Measurements from ENCODE around the gene NTS. TPM values are rescaled to one million over a fixed set of nuclear protein-coding genes. Genes with fewer than 3 reads are reported as not detected.

The NTS gene
- total and polyA plus RNA-seq, 2 of the 4 experiments (the other 2 are of a cell fraction) = not detected

- Histone ChIP-seq H3K23ac (ENCODE audit: low read depth, low read length) (no peak overlapping the region), H4K20me1 (ENCODE audit: insufficient read depth, low read length) (no peaks in the 10 kb centered on the region), H3K4me3 (ENCODE audit: insufficient read depth, low read depth, low read length) (no peak overlapping the region), H3K79me1 (ENCODE audit: low read depth in 1 of 2, low read length in 2 of 2) (no peaks in the 10 kb centered on the region), H2BK5ac (ENCODE audit: low read depth, low read length, poor library complexity, severe bottlenecking) (no peak overlapping the region), H3K27ac (ENCODE audit: insufficient read depth, low read length) (no peak overlapping the region), H2BK120ac (ENCODE audit: low read depth, low read length) (no peak overlapping the region), H3K18ac (ENCODE audit: low read depth, low read length) (no peak overlapping the region), H2AK5ac (ENCODE audit: low read depth, low read length) (no peak overlapping the region), H2AFZ (replicated peaks; ENCODE audit: low read length, poor library complexity) (no peak overlapping the region), H3K9me3 (ENCODE audit: control insufficient read depth, insufficient read depth, low read length) (no peaks in the 10 kb centered on the region), H2BK15ac (ENCODE audit: low read depth, low read length) (no peak overlapping the region), H2BK20ac (ENCODE audit: low read depth, low read length) (no peak overlapping the region), H3K14ac (replicated peaks; ENCODE audit: low read depth, low read length) (no peak overlapping the region), H3K27me3 (ENCODE audit: control insufficient read depth, insufficient read depth, low read length) (no peaks in the 10 kb centered on the region), H2AK9ac (replicated peaks; ENCODE audit: low read depth, low read length, poor library complexity) (no peak overlapping the region), H3K9ac (ENCODE audit: low read depth, low read length) (no peak overlapping the region), H4K91ac (ENCODE audit: insufficient read depth, low read depth, low read length) (no peak overlapping the region), H3K56ac (ENCODE audit: extremely low read depth, insufficient read depth, low read length) (no peak overlapping the region), H3K9me1 (ENCODE audit: insufficient read depth, low read length) (no peaks in the 10 kb centered on the region), H3K4ac (ENCODE audit: low read depth, low read length) (no peak overlapping the region), H4K8ac (ENCODE audit: low read depth in 2 of 2, low read length in 2 of 2) (no peak overlapping the region), H4K5ac (ENCODE audit: low read depth, low read length) (no peak overlapping the region), H3K4me1 (ENCODE audit: control insufficient read depth, insufficient read depth, low read length) (no peaks in the 10 kb centered on the region), H3K36me3 (ENCODE audit: control insufficient read depth, insufficient read depth, low read length) (no peaks in the 10 kb centered on the region), H3K4me2 (ENCODE audit: low read depth, low read length) (no peak overlapping the region)
- no peak for TF ChIP-seq MAZ (IDR thresholded peaks at IDR 0.05; ENCODE audit: borderline replicate concordance, low read depth, low read length)
- no peak for TF ChIP-seq CTCF (conservative IDR thresholded peaks at IDR 0.05; ENCODE audit: low read depth, low read length)
- TF ChIP-seq RFX5 (IDR thresholded peaks at IDR 0.05; ENCODE audit: low read depth, low read length) = no peak
- TF ChIP-seq POLR2A (IDR thresholded peaks at IDR 0.05; ENCODE audit: low read depth, low read length) = no peak
- no peak for TF ChIP-seq RAD21 (IDR thresholded peaks at IDR 0.05; ENCODE audit: low read length)
- no peak for TF ChIP-seq CEBPB (IDR thresholded peaks at IDR 0.05; ENCODE audit: low read depth, low read length)
- TF ChIP-seq NFE2L2 (IDR thresholded peaks at IDR 0.05; ENCODE audit: low read depth, low read length) = no peak
- TF ChIP-seq RCOR1 (IDR thresholded peaks at IDR 0.05; ENCODE audit: insufficient replicate concordance, low read length) = no peak
- no peak for TF ChIP-seq BHLHE40 (IDR thresholded peaks at IDR 0.05; ENCODE audit: low read depth, low read length)
- TF ChIP-seq ELK1 (IDR thresholded peaks at IDR 0.05; ENCODE audit: borderline replicate concordance, low read depth, low read length) = no peak
- TF ChIP-seq MXI1 (IDR thresholded peaks at IDR 0.05; ENCODE audit: borderline replicate concordance, low read depth, low read length) = no peak
- no peak for TF ChIP-seq CHD1 (IDR thresholded peaks at IDR 0.05; ENCODE audit: low read depth, low read length)
- ATAC-seq (ENCODE audit: low read depth) = no peak
- no peak for DNase-seq
- POLR2A ChIA-PET (ENCODE audit: unreplicated experiment) = no interaction called here
- no TSS peak for BruUV-seq (replicated peaks)
- in situ Hi-C loops (cut with MboI; ENCODE audit: low sequenced_read_pairs) = no loop called here
- no CpG with 5 or more reads among the region's 3 CpGs for WGBS, 2 experiments (ENCODE audit: extremely low coverage in 2 of 2, insufficient read length in 1 of 2)
- intact Hi-C loops (cut with micrococcal nuclease) = no loop called here
- dilution Hi-C loops (cut with HindIII; ENCODE audit: low sequenced_read_pairs, unreplicated experiment) = no loop called here
- CTCF ChIA-PET = no interaction called here
These were observed 17.1 kb upstream of the NTS start for GRCh38 chr12:85856966-85857365.

All from IMR-90 (cell line).